Keratinocyte (primary cell): ENCODE results near the gene SPPL3. TPM values are rescaled to one million over a fixed set of nuclear protein-coding genes. Genes with fewer than 3 reads are reported as not detected.

Experiments
- DNase-seq: peaks from one replicate; pipeline ENCODE4 v3.0.0-alpha.2; 2011; ENCODE audit warnings: low read depth, missing footprints, low spot score
- FAIRE-seq: peaks from 2 replicates; lab custom pipeline; 2011; peaks lifted over from hg19 to GRCh38; lab: Jason Lieb, UNC
- H2AFZ ChIP-seq: 2 replicates; pipeline ENCODE4 v1.6.0; 2012; ENCODE audit warnings: low read length, control low read depth, inconsistent platforms; ENCODE audit not compliant: control insufficient read depth
- H3K27ac ChIP-seq: 2 replicates; pipeline ENCODE4 v1.5.1; 2011; ENCODE audit warnings: low read length; ENCODE audit not compliant: control insufficient read depth, insufficient read depth
- H3K27me3 ChIP-seq: 3 replicates; pipeline ENCODE4 v1.6.0; 2011; ENCODE audit warnings: low read length; ENCODE audit not compliant: control insufficient read depth, insufficient read depth; ENCODE audit errors: extremely low read depth
- H3K36me3 ChIP-seq, 2 experiments: 2 replicates in 1 of 2; 3 replicates in 1 of 2; pipeline ENCODE4 v1.5.1; 2011; ENCODE audit warnings: low read length in 2 of 2, mild to moderate bottlenecking in 1 of 2; ENCODE audit not compliant: control insufficient read depth in 2 of 2, insufficient read depth in 2 of 2; ENCODE audit errors: extremely low read depth in 1 of 2
- H3K4me1 ChIP-seq: 3 replicates; pipeline ENCODE4 v1.5.1; 2011; ENCODE audit warnings: low read length; ENCODE audit not compliant: control insufficient read depth, insufficient read depth; ENCODE audit errors: extremely low read depth
- H3K4me2 ChIP-seq: 3 replicates; pipeline ENCODE4 v1.6.0; 2011; ENCODE audit warnings: low read depth, low read length; ENCODE audit not compliant: control insufficient read depth, insufficient read depth; ENCODE audit errors: extremely low read depth
- H3K4me3 ChIP-seq, 3 experiments: fragments of 200-600 bp in 1 of 3; sonication (generic) in 1 of 3; 2 replicates in 2 of 3; 3 replicates in 1 of 3; pipeline ENCODE4 v1.5.1; 2011 to 2016; ENCODE audit warnings: low read length in 3 of 3, mild to moderate bottlenecking in 3 of 3, control low read depth in 2 of 3, inconsistent platforms in 1 of 3, low read depth in 1 of 3, mixed read lengths in 1 of 3, mixed run types in 1 of 3, moderate library complexity in 1 of 3; ENCODE audit not compliant: control insufficient read depth in 2 of 3, insufficient read depth in 2 of 3; ENCODE audit errors: extremely low read depth in 1 of 3
- H3K79me2 ChIP-seq: 2 replicates; pipeline ENCODE4 v1.6.0; 2012; ENCODE audit warnings: low read length; ENCODE audit not compliant: control insufficient read depth, insufficient read depth
- H3K9ac ChIP-seq: 3 replicates; pipeline ENCODE4 v1.6.0; 2011; ENCODE audit warnings: low read length; ENCODE audit not compliant: control insufficient read depth, insufficient read depth; ENCODE audit errors: extremely low read depth
- H3K9me1 ChIP-seq: 3 replicates; pipeline ENCODE4 v1.6.0; 2011; ENCODE audit warnings: low read length; ENCODE audit not compliant: control insufficient read depth, insufficient read depth; ENCODE audit errors: extremely low read depth
- H3K9me3 ChIP-seq: 2 replicates; pipeline ENCODE4 v1.5.1; 2012; ENCODE audit warnings: low read depth, low read length; ENCODE audit not compliant: control insufficient read depth
- H4K20me1 ChIP-seq: 3 replicates; pipeline ENCODE4 v1.6.0; 2011; ENCODE audit warnings: low read length; ENCODE audit not compliant: control insufficient read depth, insufficient read depth; ENCODE audit errors: extremely low read depth
- EZH2 ChIP-seq: IDR thresholded peaks from one replicate; pipeline ENCODE4 v1.6.1; 2012; ENCODE audit warnings: inconsistent platforms, mild to moderate bottlenecking, low read length, moderate library complexity
- dilution Hi-C: fragments of 300-500 bp; cut with MboI; formaldehyde crosslinking; loops from one replicate; pipeline ENCODE4 v1.7.0; 2020; ENCODE audit warnings: low sequenced_read_pairs; ENCODE audit not compliant: extremely low pct_ligation_motif_present
- polyA plus RNA-seq, 5 experiments: library from polyadenylated mRNA; depleted of rRNA in 3 of 5; stranded (reverse) in 3 of 5; stranded (forward) in 1 of 5; unstranded in 1 of 5; fragments of >200 nt; gene quantifications; 1 replicate in 1 of 5; 2 replicates in 3 of 5; 3 replicates in 1 of 5; pipeline versions ENCODE4 v1.2.1 to v1.2.3, GENCODE V29; 2011 to 2012; ENCODE audit warnings: missing spikeins in 2 of 5, low read depth in 1 of 5, low replicate concordance in 1 of 5
- TF ChIP-seq, protein P1 (sequence below), 3 experiments: IDR thresholded peaks in 1 of 3; conservative IDR thresholded peaks in 1 of 3; optimal IDR thresholded peaks in 1 of 3; 2 replicates in 2 of 3; 3 replicates in 1 of 3; pipeline versions ENCODE3 to v1.5.1; 2011; ENCODE audit warnings: low read length in 3 of 3, mild to moderate bottlenecking in 3 of 3, moderate library complexity in 2 of 3, control low read depth in 1 of 3, inconsistent platforms in 1 of 3; ENCODE audit not compliant: insufficient read depth in 2 of 3; ENCODE audit errors: extremely low read depth in 1 of 3

The SPPL3 gene
- polyA plus RNA-seq, 1 donor (not counting 4 experiments of a cell fraction or from before 2014, with no cell fraction given) = 28.3 TPM

DNA sequence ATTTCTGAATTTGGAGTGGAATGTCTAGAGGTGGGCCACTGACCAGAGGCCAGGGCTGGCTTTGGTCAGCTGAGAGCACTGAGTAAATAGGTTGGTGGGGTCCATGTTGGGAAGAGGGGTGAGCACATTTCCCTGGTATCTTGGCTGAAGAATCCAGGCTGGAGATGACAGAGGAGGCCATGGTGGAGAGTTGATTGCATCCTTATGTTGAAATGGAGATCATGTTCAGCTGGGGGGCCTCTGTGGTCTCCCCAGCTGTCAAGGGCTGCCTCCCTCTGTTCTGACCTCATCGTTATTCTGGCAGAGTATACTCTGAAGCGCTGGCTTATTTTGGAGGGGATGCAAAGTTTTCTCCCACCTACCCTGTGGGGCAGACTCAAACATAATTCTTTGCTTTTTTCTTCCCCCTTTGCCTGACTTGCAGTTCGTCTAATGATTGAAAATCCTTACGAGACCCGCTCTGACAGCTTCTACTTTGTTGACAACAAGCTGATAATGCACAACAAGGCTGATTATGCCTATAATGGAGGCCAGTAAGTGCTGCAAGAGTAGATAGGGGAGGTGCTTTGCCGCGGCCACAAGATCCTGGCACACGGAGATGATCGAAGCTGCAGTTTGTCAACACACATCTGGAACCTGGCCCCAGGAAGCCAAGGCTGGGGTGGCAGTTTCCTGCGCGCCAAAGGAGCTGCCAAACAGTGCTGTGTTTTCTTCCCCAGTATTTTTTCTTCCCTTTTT, 184.5 kb downstream of the SPPL3 start:
- no peak for TF ChIP-seq EZH2
- TF ChIP-seq, protein P1, sequence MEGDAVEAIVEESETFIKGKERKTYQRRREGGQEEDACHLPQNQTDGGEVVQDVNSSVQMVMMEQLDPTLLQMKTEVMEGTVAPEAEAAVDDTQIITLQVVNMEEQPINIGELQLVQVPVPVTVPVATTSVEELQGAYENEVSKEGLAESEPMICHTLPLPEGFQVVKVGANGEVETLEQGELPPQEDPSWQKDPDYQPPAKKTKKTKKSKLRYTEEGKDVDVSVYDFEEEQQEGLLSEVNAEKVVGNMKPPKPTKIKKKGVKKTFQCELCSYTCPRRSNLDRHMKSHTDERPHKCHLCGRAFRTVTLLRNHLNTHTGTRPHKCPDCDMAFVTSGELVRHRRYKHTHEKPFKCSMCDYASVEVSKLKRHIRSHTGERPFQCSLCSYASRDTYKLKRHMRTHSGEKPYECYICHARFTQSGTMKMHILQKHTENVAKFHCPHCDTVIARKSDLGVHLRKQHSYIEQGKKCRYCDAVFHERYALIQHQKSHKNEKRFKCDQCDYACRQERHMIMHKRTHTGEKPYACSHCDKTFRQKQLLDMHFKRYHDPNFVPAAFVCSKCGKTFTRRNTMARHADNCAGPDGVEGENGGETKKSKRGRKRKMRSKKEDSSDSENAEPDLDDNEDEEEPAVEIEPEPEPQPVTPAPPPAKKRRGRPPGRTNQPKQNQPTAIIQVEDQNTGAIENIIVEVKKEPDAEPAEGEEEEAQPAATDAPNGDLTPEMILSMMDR (optimal IDR thresholded peaks at IDR 0.05 in 1 of 3, IDR thresholded peaks at IDR 0.05 in 1 of 3, conservative IDR thresholded peaks at IDR 0.05 in 1 of 3; ENCODE audit: extremely low read depth in 1 of 3, insufficient read depth in 2 of 3, low read length in 3 of 3) = no peak
- H4K20me1 ChIP-seq = no peaks in the 10 kb centered on the region

DNA sequence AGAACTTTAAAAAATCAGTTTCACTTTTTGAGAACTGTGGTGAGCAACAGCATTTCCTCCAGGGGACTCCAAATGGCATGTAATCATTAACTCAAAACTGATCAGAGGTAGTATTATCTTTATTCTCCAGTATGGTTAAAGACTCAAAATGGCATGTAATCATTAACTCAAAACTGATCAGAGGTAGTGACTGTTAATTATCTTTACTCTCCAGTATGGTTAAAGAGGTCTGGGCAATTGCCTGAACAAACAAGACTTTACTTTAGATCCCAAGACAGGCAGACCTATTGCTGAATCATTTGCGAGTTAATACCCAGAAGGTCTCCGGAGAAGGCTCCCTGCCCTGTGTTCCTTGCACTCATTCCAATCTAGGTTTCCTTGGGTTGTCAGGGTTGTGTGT, 185.1 kb downstream of the SPPL3 start:
- FAIRE-seq (no peak), DNase-seq (no peak)
- H4K20me1 ChIP-seq = no peaks in the 10 kb centered on the region
- no peak overlapping the region for H2AFZ ChIP-seq
- dilution Hi-C loops = no loop called here
- H3K4me3 ChIP-seq = no peak overlapping the region
- TF ChIP-seq, protein P1 (optimal IDR thresholded peaks at IDR 0.05 in 1 of 3, IDR thresholded peaks at IDR 0.05 in 1 of 3, conservative IDR thresholded peaks at IDR 0.05 in 1 of 3; ENCODE audit: extremely low read depth in 1 of 3, insufficient read depth in 2 of 3, low read length in 3 of 3) = no peak
- H3K9ac ChIP-seq = no peak overlapping the region
- H3K27ac ChIP-seq = no peak overlapping the region
- H3K4me1 ChIP-seq = peaks cover 6% of the 10 kb centered on the region
- H3K9me1 ChIP-seq = no peaks in the 10 kb centered on the region
- peaks cover 37 to 53% of the 10 kb centered on the region in 2 experiments for H3K36me3 ChIP-seq
- H3K4me2 ChIP-seq = no peak overlapping the region
- no peaks in the 10 kb centered on the region for H3K9me3 ChIP-seq
- H3K79me2 ChIP-seq = no peaks in the 10 kb centered on the region
- H3K27me3 ChIP-seq = no peaks in the 10 kb centered on the region

More for the DNA sequence above, 184.5 kb downstream of the SPPL3 start:
- Histone ChIP-seq H3K27me3 (no peaks in the 10 kb centered on the region), H3K4me3 (no peak overlapping the region), H3K4me1 (peaks cover 6% of the 10 kb centered on the region), H3K9me1 (no peaks in the 10 kb centered on the region), H2AFZ (no peak overlapping the region), H3K27ac (no peak overlapping the region), H3K79me2 (no peaks in the 10 kb centered on the region), H3K4me2 (no peak overlapping the region), H3K36me3 (peaks cover 37 to 55% of the 10 kb centered on the region in 2 experiments), H3K9me3 (no peaks in the 10 kb centered on the region), H3K9ac (no peak overlapping the region)
- FAIRE-seq = no peak
- no peak for DNase-seq
- dilution Hi-C loops = no loop called here
